ENCODE results near the gene AUP1. TPM values are rescaled to one million over a fixed set of nuclear protein-coding genes. Genes with fewer than 3 reads are reported as not detected.

AUP1 gene
- 99.5 and 105 TPM in 2 replicates for total RNA-seq (2014; rRNA removed; shearing (Covaris generic))

GRCh38 chr2:74529357-74530238, at the start of gene AUP1, which contains the start of gene HTRA2:
Gene AUP1 (minus strand): TSS chr2:74529706. CDS start chr2:74529629, 77 bp downstream.
Gene HTRA2 (plus strand): TSS chr2:74529933. CDS start chr2:74530007, 74 bp downstream.
- Histone ChIP-seq H3K36me3 (replicated peaks; ENCODE audit: control insufficient read depth, insufficient read depth, low read length) (peaks cover 24% of the 10 kb centered on the region), H3K27me3 (ENCODE audit: control insufficient read depth, insufficient read depth, low read length) (peaks cover 5% of the 10 kb centered on the region; the same call in 1 of the 2 replicates), H3K4me3 (ENCODE audit: insufficient read depth, low read depth, low read length) (peak within 1 kb of the TSS; percentile 99)
- DNase-seq: peak; percentile 100

- Histone ChIP-seq H3K27me3 (ENCODE audit: control insufficient read depth, insufficient read depth, low read length) (no peaks in the 10 kb centered on the region), H3K4me3 (ENCODE audit: insufficient read depth, low read depth, low read length) (no peak overlapping the region), H3K36me3 (replicated peaks; ENCODE audit: control insufficient read depth, insufficient read depth, low read length) (no peaks in the 10 kb centered on the region)
- DNase-seq: no peak
Observed at GRCh38 chr2:74578408-74578807, 48.9 kb upstream of the AUP1 start.

GRCh38 chr2:74577448-74577847, 47.9 kb upstream of the AUP1 start:
- no peak overlapping the region for H3K4me3 ChIP-seq (ENCODE audit: insufficient read depth, low read depth, low read length)
- DNase-seq: no peak
- no peaks in the 10 kb centered on the region for H3K27me3 ChIP-seq (ENCODE audit: control insufficient read depth, insufficient read depth, low read length)
- H3K36me3 ChIP-seq (replicated peaks; ENCODE audit: control insufficient read depth, insufficient read depth, low read length): no peaks in the 10 kb centered on the region

GRCh38 chr2:74576863-74577229, 47.3 kb upstream of the AUP1 start:
- H3K36me3 ChIP-seq (replicated peaks; ENCODE audit: control insufficient read depth, insufficient read depth, low read length): no peaks in the 10 kb centered on the region
- no peak for DNase-seq
- no peaks in the 10 kb centered on the region for H3K27me3 ChIP-seq (ENCODE audit: control insufficient read depth, insufficient read depth, low read length)
- no peak overlapping the region for H3K4me3 ChIP-seq (ENCODE audit: insufficient read depth, low read depth, low read length)

- no peaks in the 10 kb centered on the region for H3K36me3 ChIP-seq (replicated peaks; ENCODE audit: control insufficient read depth, insufficient read depth, low read length)
- no peak for DNase-seq
- no peaks in the 10 kb centered on the region for H3K27me3 ChIP-seq (ENCODE audit: control insufficient read depth, insufficient read depth, low read length)
- H3K4me3 ChIP-seq (ENCODE audit: insufficient read depth, low read depth, low read length): no peak overlapping the region
Observed at GRCh38 chr2:74576211-74576862, 46.8 kb upstream of the AUP1 start.

- no peak overlapping the region for H3K4me3 ChIP-seq (ENCODE audit: insufficient read depth, low read depth, low read length)
- no peaks in the 10 kb centered on the region for H3K27me3 ChIP-seq (ENCODE audit: control insufficient read depth, insufficient read depth, low read length)
- no peaks in the 10 kb centered on the region for H3K36me3 ChIP-seq (replicated peaks; ENCODE audit: control insufficient read depth, insufficient read depth, low read length)
- no peak for DNase-seq
Observed at GRCh38 chr2:74575320-74575719, 45.8 kb upstream of the AUP1 start.

GRCh38 chr2:74573747-74574562, 44.4 kb upstream of the AUP1 start:
- no peak for DNase-seq
- no peak overlapping the region for H3K4me3 ChIP-seq (ENCODE audit: insufficient read depth, low read depth, low read length)
- H3K27me3 ChIP-seq (ENCODE audit: control insufficient read depth, insufficient read depth, low read length): no peaks in the 10 kb centered on the region
- no peaks in the 10 kb centered on the region for H3K36me3 ChIP-seq (replicated peaks; ENCODE audit: control insufficient read depth, insufficient read depth, low read length)

- no peaks in the 10 kb centered on the region for H3K27me3 ChIP-seq (ENCODE audit: control insufficient read depth, insufficient read depth, low read length)
- DNase-seq: no peak
- H3K4me3 ChIP-seq (ENCODE audit: insufficient read depth, low read depth, low read length): no peak overlapping the region
- H3K36me3 ChIP-seq (replicated peaks; ENCODE audit: control insufficient read depth, insufficient read depth, low read length): no peaks in the 10 kb centered on the region
Observed at GRCh38 chr2:74572178-74572925, 42.8 kb upstream of the AUP1 start.

- DNase-seq: no peak
- H3K36me3 ChIP-seq (replicated peaks; ENCODE audit: control insufficient read depth, insufficient read depth, low read length): no peaks in the 10 kb centered on the region
- H3K4me3 ChIP-seq (ENCODE audit: insufficient read depth, low read depth, low read length): no peak overlapping the region
- no peaks in the 10 kb centered on the region for H3K27me3 ChIP-seq (ENCODE audit: control insufficient read depth, insufficient read depth, low read length)
Observed at GRCh38 chr2:74571058-74571457, 41.6 kb upstream of the AUP1 start.

GRCh38 chr2:74569686-74570085, 40.2 kb upstream of the AUP1 start:
- H3K36me3 ChIP-seq (replicated peaks; ENCODE audit: control insufficient read depth, insufficient read depth, low read length): no peaks in the 10 kb centered on the region
- no peak for DNase-seq
- H3K27me3 ChIP-seq (ENCODE audit: control insufficient read depth, insufficient read depth, low read length): no peaks in the 10 kb centered on the region
- H3K4me3 ChIP-seq (ENCODE audit: insufficient read depth, low read depth, low read length): no peak overlapping the region

GRCh38 chr2:74567881-74568280, 38.4 kb upstream of the AUP1 start:
- Histone ChIP-seq H3K36me3 (replicated peaks; ENCODE audit: control insufficient read depth, insufficient read depth, low read length) (no peaks in the 10 kb centered on the region), H3K27me3 (ENCODE audit: control insufficient read depth, insufficient read depth, low read length) (no peaks in the 10 kb centered on the region), H3K4me3 (ENCODE audit: insufficient read depth, low read depth, low read length) (no peak overlapping the region)
- no peak for DNase-seq

- Histone ChIP-seq H3K4me3 (ENCODE audit: insufficient read depth, low read depth, low read length) (no peak overlapping the region), H3K36me3 (replicated peaks; ENCODE audit: control insufficient read depth, insufficient read depth, low read length) (no peaks in the 10 kb centered on the region), H3K27me3 (ENCODE audit: control insufficient read depth, insufficient read depth, low read length) (peaks cover 2% of the 10 kb centered on the region; the same call in 1 of the 2 replicates)
- DNase-seq: no peak
Observed at GRCh38 chr2:74566754-74567085, 37.2 kb upstream of the AUP1 start.

- Histone ChIP-seq H3K4me3 (ENCODE audit: insufficient read depth, low read depth, low read length) (no peak overlapping the region), H3K36me3 (replicated peaks; ENCODE audit: control insufficient read depth, insufficient read depth, low read length) (no peaks in the 10 kb centered on the region), H3K27me3 (ENCODE audit: control insufficient read depth, insufficient read depth, low read length) (peaks cover 3% of the 10 kb centered on the region; the same call in 1 of the 2 replicates)
- DNase-seq: no peak
Observed at GRCh38 chr2:74566076-74566753, 36.7 kb upstream of the AUP1 start.
